ENCODE results near the gene KRT14.
"Not testable (repeated sequence)": the region's sequence is repeated elsewhere in the genome, so short reads cannot be mapped to it uniquely, and the experiment has no call there.

The KRT14 gene

DNA sequence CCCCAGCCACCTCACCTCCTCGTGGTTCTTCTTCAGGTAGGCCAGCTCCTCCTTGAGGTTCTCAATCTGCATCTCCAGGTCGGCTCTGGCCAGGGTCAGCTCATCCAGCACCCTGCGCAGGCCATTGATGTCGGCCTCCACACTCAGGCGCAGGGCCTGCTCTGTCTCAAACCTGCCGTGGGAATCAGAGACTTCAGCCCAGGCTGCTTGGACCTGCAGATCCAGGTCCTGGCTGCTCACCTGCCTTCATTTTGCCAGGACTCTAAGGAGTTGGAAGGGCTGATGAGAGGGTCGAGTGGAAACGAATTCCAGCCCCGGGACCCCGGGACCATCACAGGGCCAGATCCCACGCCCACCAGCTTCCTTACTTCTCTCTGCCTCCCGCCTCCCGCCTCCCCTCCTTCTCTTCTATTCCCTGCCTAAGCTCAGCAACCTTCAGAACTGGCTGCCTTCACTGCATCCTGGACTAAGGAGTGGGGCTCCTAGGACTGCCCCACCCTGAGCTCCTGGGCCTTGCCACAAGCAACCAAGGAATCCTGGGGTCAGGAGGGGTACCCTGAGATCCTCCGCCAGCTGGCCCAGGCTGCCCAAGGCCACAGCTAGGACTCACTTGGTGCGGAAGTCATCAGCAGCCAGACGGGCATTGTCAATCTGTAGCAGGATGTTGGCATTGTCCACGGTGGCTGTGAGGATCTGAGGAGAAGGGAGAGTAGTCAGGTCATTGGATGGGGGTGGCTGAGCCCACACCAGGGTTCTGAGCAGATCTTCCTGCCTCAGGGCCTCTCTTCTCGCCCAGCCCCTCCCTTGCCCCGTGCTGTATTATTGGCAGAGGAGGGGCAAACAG, 35.9 kb upstream of the KRT14 start:
- DNase-seq = not testable (repeated sequence)

DNA sequence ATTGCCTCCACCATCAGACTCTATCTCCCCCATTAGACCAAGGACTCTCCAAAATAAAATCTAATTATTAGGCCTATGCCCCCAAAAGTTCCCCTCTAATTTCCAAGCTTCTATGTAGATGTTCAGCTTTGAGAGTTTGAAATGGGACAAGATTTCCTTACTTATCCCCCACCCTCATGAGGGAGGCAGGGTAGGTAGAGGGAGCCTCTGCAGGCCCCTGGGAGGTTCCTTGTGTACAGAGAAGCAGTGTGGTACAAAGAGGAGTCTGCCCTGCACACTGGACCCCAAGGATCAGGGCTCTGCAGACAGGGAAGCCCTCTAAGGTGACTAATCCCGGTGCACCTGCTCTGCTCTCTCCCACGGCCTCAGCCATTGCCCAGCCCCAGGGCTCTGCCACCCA, 35.2 kb upstream of the KRT14 start:
- DNase-seq = no peak

DNA sequence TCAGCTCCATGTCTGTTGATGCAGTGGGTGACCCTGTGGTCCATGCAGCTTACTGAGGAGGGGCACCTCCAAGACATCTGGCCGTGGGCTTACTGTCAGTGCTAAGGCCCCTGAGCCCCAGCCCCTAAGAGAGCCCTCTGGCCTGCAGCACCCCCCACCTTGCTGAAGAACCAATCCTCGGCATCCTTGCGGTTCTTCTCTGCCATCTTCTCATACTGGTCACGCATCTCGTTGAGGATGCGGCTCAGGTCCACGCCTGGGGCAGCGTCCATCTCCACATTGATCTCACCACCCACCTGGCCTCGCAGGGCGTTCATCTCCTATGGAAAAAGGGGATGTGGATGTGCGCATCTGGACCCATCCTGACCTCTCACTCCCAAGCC, 34.7 kb upstream of the KRT14 start:
- not testable (repeated sequence) for DNase-seq

DNA sequence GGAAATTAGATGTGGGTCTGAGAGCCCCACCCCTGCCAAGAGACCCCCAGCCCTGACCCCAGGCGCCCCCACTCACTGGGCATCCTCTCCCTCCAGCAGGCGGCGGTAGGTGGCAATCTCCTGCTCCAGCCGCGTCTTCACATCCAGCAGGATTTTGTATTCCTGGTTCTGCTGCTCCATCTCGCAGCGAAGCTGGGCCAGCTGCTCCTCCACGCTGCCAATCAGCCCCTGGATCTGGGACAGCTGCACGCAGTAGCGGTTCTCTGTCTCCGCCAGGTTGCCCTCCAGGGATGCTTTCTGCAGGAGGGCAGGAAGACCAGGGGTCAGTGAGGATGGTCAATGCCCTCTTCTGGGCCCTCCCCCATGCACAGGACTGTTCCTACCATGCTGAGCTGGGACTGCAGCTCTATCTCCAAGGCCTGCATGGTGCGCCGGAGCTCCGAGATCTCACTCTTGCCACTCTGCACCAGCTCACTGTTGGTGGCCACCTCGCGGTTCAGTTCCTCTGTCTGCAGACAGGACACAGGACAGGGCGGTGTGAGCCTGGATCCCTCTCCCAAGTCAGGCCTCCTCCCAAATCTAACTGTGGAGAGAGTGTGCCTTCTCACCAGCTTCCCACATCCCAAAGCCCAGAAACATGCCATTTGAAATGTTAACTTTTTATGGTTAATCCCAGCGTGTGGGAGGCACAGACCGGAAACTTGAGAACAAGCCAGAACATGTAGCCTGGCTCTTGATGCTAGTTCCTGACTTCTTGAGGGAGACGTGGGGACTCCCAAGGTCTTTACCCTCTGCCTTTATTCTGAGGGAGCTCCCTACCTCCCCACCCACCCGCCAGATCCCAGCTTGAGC, 34.1 kb upstream of the KRT14 start:
- DNase-seq = no peak

DNA sequence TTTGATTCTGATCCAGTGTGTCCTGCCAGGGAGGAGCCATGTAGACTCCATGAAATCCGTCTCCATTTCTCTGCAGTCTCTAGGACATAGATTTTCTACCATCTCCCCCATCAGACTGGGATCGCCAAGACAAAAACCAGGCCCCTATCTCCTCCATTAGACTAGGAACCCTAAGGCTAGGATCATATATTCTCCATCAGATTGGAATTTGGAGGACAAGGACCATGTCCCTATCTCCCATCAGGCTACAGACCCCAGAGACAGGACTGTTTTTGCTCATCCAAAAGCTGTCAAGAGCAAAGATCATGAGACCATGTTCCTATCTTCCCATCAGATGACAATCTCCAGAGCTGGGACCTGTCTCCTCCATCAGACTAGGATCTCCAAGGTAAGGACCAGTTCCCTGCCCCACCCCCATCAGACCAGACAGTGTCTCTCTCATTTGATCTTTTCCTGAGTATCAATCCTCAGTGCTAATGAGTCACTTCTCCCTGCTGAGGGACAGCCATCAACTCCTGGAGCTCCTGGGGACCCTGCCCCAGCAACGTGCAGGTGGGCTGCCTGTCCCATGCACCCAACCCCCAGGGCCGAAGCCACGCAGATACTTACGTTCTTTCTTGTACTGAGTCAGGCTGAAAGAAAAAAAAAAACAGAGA, 33.4 kb upstream of the KRT14 start:
- not testable (repeated sequence) for DNase-seq

DNA sequence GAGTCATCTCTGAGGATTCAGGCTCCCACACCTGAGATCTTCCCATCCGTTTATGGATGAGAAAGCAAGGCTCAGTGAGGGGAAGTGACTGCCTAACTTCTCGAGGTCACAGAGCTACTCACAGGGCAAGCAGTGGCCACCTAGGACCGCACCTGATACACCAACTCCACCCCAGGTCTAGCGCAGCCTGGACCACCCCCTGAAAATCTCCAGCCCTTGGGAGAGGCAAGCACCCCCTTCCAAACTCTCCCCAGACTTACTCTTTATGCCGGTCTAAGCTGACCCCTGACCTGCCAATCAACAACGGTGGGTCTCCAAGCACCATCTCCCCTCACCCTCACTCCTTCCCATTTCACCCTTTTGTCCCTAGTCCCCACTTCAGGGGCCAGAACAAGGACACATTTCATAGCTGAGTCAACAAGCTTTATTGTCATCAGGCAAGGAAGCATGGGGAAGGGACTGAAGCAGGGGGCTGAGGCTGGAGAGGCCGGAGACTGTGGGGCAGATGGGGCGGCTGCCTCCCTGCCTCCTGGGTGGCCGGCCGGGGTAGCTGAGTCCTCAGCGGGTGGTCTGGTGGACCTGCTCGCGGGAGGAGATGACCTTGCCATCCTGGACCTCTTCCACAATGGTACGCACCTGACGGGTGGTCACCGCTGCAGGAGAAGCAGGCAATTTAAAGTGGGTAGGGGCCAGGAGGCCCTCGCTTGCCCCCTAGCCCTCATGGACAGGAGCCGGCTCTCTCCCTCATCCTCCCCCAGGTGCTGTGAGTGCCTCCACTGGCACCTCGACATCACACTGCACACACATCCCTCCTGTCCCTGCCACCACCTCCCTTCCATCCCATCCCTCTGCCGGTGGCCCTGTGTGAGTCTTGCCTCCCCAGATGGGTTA, 32.6 kb upstream of the KRT14 start:
- DNase-seq = no peak

DNA sequence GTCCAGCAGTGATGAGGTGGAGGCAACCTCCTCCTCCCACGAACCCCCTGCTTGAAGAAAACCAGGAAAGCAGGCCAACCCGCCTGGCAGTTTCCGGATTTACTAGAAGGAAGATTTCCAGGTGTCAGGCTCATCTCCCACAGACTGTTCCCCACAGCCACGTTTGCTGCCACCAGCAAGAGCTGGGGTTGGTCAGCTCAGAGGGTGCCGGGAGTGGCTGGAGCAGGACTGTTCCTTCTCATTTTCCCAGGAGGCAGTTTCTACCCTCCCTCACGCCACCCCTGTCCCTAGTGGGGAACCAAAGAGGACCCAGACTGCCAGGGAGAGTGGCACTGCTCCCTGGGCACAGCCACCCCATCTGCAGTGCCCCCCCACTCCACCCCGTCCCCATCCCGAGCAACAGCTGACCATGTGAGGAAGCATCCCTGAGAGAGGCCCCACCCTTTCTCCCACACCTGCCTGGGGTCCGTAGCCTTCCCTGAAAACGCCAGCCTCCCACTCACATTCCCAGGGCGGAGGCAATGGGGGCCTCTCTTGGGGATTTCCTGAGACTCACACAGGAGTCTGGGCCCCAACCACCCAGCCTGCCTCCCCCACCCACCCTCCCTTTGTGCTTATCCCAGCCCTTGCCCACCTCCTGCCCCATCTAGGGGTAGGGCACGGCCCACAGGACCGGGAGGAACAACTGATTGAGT, 31.8 kb upstream of the KRT14 start:
- DNase-seq = no peak

DNA sequence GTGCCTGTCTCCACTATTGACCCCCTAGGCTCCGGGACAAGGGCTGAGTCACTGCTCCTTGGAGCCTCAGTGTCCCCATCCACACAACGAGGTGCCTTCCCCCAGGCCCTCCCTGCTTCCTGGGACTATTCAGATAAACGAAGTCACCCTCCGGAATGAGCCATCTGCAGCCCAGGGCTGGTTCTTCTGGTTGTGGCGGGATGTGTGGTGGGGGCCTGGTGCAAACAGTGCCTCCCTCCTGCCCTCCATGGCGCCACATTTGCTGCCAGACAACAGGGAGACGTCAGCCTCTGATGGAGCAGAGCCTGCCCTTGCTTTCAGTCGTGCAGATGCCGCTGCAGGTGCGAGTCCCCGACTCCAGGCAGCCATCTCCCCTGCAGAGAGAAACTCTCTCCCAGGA, 31.0 kb upstream of the KRT14 start:
- DNase-seq = no peak

DNA sequence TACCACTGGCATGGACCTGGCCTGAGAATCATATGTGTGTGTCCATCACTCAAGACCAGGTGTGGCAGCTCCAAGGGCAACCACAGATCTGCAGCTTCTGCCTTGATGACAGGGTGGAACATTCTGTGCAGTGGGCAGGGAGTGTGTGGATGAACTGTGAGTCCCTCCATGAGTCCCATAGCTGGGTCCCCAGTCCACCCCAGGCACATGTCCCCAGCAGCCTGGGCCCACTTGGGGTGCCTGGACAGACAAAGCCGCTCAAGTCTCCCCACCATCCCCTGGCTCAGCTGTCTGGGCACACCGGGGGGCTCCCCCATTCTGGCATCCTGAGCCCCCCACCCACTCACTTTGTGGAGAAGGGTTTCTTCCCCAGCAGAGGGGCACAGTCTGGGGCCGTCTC, 30.4 kb upstream of the KRT14 start:
- no peak for DNase-seq

DNA sequence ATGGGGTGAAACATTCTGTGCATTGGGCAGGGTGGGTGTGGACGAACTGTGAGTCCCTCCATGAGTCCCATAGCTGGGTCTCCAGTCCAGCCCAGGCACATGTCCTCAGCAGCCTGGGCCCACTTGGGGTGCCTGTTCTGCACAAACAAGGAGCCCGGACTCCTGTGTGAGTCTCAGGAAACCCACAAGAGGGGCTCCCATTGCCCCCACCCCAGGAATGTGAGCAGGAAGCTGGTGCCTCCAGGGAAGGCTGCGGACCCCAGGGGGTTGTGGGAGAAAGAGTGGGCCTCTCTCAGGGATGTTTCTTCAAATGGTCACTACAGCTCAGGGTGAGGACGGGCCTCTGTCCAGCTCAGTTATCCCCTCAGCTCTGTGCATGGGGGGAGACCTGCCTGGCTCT, 29.8 kb upstream of the KRT14 start:
- DNase-seq = not testable (repeated sequence)

DNA sequence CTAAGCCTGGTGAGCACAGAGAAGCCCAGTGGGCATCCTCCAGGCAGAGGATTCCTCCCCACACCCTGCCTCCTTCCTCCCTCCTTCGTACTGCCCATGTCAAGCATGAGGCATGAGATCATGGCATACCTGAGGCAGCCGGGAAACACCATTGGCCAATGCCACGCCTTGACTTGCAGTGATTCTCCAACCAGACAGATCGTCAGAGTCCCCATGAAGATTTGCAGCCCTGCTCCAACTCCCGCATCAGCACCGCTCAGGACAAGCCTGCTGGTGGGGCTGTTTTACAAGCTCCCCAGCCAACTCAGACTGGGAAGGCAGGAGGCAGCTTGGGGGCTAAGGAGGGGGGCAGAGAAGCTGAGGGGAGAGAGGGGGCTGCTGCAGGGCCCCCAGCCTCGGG, 28.8 kb upstream of the KRT14 start:
- no peak for DNase-seq

DNA sequence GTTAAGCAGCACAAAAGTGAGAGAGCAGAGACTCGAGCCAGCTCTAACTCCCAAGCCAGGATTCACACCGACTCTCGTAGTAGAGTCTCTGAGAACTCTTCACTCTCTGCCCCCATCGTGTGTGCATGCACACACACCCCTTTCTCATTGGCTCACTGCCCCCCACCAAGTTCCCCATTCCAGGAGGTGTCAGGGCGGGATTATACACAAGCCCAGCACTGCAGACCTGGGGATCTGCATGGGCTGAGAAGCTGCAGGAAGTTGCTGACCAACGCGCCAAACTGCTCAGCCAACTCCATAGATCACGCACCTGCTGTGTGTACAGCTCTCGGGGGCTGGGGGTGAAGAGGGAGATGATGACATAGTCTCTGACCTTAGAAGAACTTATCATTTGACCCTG, 28.1 kb upstream of the KRT14 start:
- DNase-seq = not testable (repeated sequence)

DNA sequence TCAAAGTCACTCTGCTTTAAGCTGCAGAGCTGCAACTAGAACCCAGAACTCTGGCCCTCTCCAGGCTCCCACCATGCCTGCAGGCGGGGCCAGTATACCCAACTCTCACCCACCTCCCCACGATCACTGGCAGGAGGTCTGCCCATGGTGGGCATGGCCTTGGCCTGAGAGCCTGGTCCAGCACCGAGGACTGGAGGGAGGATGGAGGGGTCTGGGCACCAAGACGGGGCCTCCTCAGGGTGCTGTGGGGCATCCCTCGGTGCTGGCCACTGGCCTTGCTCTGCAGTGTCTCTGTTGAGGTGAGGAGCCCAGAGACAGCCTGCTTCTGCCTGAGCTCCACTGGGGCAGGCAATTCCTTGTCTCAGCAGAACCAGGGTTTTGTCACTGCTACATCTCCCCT, 27.4 kb upstream of the KRT14 start:
- no peak for DNase-seq

DNA sequence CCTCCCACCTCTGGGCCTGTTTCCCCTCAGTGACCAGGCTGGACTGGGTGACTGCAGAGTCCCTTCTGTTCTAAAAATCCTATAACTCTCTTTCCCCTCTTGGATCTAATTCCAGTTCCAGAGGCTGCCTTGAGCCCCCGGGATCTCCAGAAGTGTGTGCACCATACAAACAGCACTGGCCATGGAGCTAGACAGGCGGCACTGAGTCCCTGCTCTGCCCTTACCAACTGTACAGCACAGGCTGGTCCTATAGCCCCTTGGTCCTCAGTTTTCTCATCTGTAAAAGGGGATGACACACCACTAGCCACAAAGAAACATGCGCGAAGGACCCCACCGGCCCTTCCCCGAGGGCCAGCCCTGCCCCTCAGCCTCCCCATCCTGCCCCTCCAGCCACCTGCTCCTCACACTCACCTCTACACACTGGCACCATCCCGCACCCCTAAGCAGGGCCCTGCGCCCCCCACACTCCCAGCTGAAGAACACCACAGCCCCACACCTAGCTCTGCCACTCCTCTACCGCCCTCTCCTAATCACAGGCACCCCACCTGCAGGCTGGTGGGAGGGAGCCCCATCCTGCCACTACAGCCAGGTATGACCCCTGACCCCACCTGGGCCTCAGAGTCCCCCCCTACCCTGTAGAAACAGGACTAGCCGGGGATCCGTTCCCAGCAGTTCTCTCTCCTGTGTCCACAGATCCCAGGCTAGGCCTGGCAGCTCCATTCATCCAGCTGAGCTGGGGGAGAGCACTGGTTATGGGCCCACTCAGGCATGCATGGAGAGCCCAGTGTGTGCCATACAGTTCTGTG, 26.8 kb upstream of the KRT14 start:
- no peak for DNase-seq

DNA sequence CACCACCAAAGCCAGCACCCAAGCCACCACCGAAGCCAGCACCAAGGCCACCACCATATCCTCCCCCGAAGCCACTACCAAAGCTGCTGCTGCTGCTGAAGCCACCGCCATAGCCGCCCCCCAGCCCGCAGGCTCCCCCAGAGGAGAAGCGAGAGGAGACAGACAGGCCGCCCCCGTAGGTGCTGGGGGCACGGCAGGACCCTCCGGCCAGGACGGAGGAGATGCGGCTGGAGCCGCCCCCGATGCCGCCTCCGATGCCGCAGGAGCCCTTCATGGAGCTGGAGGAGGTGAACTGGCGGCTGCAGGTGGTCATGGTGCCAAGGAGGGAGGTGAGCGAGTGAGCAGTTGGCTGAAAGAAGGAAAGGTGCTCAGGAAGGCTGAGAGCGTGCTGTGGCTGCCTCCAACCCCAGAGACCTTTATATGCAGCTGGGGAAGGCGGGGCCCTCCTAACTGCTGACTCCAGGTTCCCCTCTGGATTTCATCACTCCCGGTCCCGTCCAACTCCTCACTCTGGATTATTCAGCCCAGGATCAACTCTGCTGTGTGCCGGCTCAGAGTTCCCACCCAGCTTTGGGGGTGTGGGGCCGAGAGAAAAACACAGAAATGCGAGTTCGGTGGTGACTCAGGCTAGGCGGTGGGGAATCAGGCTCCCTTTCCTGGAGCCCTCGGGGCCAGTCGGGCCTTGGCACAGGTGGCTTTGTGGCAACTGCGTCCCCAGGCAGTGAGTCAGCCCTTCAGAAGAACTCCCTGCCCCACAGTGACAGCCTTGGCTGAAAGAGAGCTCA, 25.9 kb upstream of the KRT14 start, which contains the start of gene KRT16:
TSS of gene KRT16 (minus strand) at position 392 of the 785 bp plus-strand sequence. CDS start at position 313, 79 bp downstream.
- not testable (repeated sequence) for DNase-seq

DNA sequence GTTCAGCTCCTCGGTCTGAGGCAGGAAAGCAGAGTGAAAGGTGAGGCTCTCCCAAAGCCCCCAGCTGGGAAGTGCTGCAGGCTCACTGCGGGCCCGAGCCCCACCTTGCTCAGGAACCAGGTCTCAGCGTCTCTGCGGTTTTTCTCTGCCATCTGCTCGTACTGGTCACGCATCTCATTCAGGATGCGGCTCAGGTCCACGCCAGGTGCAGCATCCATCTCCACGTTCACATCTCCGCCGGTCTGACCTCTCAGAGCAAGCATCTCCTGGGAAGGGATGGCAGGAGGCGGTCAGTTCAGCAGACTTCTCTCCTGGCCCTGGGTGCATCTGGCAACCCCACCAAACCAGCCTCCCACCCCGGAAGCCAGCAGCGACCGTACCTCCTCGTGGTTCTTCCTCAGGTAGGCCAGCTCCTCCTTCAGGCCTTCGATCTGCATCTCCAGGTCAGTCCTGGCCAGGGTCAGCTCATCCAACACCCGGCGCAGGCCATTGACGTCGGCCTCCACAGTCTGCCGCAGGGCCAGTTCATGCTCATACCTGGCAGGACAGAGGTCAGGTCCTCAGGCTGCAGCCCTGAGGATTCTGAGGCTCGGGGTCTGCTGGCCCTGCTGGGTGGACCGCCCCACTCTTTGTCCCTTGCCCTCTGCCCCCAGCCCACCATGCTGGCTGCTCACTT, 24.4 kb upstream of the KRT14 start:
- DNase-seq = no peak

DNA sequence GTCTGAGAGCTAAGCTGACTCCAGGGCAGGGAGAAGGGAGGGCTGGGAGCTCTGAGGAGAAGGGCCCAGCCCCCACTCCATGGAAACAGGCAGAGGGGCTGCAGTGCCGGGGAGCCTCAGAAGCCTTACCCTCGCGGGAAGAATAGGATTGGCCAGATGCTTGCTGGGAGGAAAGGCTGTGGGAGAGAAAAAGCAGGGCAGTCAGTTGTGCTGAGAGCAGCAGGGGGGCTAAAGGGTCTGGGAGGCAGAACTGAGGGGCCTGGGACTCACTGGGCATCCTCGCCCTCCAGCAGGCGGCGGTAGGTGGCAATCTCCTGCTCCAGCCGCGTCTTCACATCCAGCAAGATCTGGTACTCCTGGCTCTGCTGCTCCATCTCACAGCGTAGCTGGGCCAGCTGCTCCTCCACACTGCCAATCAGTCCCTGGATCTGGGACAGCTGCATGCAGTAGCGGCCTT, 23.4 kb upstream of the KRT14 start:
- DNase-seq = not testable (repeated sequence)

DNA sequence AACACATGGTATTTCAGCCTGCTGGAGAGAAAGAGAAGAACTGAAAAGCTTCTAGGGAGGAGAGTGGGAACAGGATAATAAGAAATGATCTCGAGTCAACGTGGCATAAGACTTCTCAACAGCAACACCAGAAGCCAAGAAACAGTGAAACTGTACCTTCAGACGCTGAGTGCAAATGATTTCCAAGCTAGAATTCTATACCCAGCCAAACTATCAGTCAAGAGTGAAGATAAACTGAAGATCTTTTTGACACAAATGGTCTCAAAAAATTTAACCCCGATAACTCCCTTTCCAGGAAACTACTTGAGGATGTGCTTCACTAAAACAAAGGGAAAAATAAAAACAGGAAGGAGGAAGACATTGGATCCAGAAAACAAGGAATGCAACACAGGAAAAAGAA, 20.2 kb upstream of the KRT14 start:
- not testable (repeated sequence) for DNase-seq

DNA sequence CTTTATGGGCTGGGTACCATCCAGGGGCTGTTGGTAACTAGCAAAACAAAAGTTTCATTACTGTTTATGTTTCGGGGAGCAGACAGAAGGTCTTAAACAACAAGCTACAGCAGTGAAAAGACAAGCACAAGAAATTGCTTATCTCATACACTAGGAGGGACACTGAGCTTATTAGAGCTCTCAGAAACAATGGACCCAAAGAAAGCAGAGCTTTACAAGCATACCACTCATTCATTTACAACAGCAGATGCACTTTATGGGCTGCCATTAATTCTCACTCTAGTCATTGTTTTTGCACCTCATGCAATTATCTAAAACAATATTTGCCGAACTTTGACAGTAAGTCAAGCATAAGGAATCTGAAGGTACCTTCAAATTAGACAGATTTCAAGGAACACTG, 15.8 kb upstream of the KRT14 start:
- DNase-seq = no peak

Measured in NCI-H1930 (cell line).